GM20000 (cell line): ENCODE measurements around the gene NFATC3.
"Not testable (repeated sequence)": the region's sequence is repeated elsewhere in the genome, so short reads cannot be mapped to it uniquely, and the experiment has no call there.

ENCODE experiments used
- DNase-seq: peaks from one replicate; pipeline ENCODE4 v3.0.0; 2012; ENCODE audit warnings: low spot score
- CTCF ChIP-seq: IDR thresholded peaks from 2 replicates; pipeline ENCODE4 v1.5.1; 2012; ENCODE audit warnings: mild to moderate bottlenecking, control low read depth; ENCODE audit errors: extremely low read depth, missing control alignments

NFATC3 gene

GRCh38 chr16:68131813-68132706 lies 46.9 kb downstream of the NFATC3 start:
- no peak for TF ChIP-seq CTCF
- DNase-seq: no peak

- not testable (repeated sequence) for DNase-seq
Observed at GRCh38 chr16:68133000-68133399, 47.8 kb downstream of the NFATC3 start.

- TF ChIP-seq CTCF: no peak
- no peak for DNase-seq
Observed at GRCh38 chr16:68134644-68135043, 49.5 kb downstream of the NFATC3 start.

- TF ChIP-seq CTCF: no peak
- DNase-seq: no peak
Observed at GRCh38 chr16:68136515-68136914, 51.3 kb downstream of the NFATC3 start.

GRCh38 chr16:68144008-68144407 lies 58.8 kb downstream of the NFATC3 start:
- TF ChIP-seq CTCF: no peak
- DNase-seq: no peak

GRCh38 chr16:68146585-68146984 lies 61.4 kb downstream of the NFATC3 start:
- DNase-seq: no peak
- TF ChIP-seq CTCF: no peak

GRCh38 chr16:68147444-68147843 lies 62.3 kb downstream of the NFATC3 start:
- no peak for TF ChIP-seq CTCF
- DNase-seq: no peak

GRCh38 chr16:68149596-68149995 lies 64.4 kb downstream of the NFATC3 start:
- no peak for TF ChIP-seq CTCF
- DNase-seq: no peak
